Smooth muscle cell (in vitro differentiated cells): ENCODE results near the gene SIAH2. TPM values are rescaled to one million over a fixed set of nuclear protein-coding genes. Genes with fewer than 3 reads are reported as not detected.

Source experiments
- DNase-seq: peaks from one replicate; lab custom pipeline; 2025; ENCODE audit not compliant: unreplicated experiment; lab: John Stamatoyannopoulos, UW
- H2AFZ ChIP-seq: fragments of 200-600 bp; sonication (generic); 2 replicates; pipeline ENCODE4 v1.6.0; 2016; ENCODE audit warnings: antibody characterized with exemption, low read depth, mild to moderate bottlenecking
- H3F3A ChIP-seq: fragments of 200-600 bp; sonication (generic); 2 replicates; pipeline ENCODE4 v1.6.0; 2017; ENCODE audit warnings: antibody characterized with exemption, low read depth
- H3K27ac ChIP-seq: fragments of 200-600 bp; sonication (generic); 2 replicates; pipeline ENCODE4 v1.5.1; 2016; ENCODE audit warnings: low read depth, mild to moderate bottlenecking
- H3K27me3 ChIP-seq: fragments of 200-600 bp; sonication (generic); 2 replicates; pipeline ENCODE4 v1.6.1; 2016; ENCODE audit warnings: low read depth, mild to moderate bottlenecking
- H3K36me3 ChIP-seq: fragments of 200-600 bp; sonication (generic); 2 replicates; pipeline ENCODE4 v1.5.1; 2016; ENCODE audit warnings: low read depth
- H3K4me1 ChIP-seq: fragments of 200-600 bp; sonication (generic); 2 replicates; pipeline ENCODE4 v1.5.1; 2016; ENCODE audit warnings: low read depth
- H3K4me2 ChIP-seq: fragments of 200-600 bp; sonication (generic); 2 replicates; pipeline ENCODE4 v1.6.0; 2016; ENCODE audit warnings: mild to moderate bottlenecking
- H3K4me3 ChIP-seq: fragments of 200-600 bp; sonication (generic); 2 replicates; pipeline ENCODE4 v1.5.1; 2016; ENCODE audit warnings: mild to moderate bottlenecking
- H3K79me2 ChIP-seq: fragments of 200-600 bp; sonication (generic); 2 replicates; pipeline ENCODE4 v1.6.0; 2016; ENCODE audit warnings: low read depth, mild to moderate bottlenecking
- H3K9ac ChIP-seq: fragments of 200-600 bp; sonication (generic); 2 replicates; pipeline ENCODE4 v1.6.0; 2016; ENCODE audit warnings: low read depth
- H3K9me3 ChIP-seq: fragments of 200-600 bp; sonication (generic); replicated peaks from 2 replicates; pipeline ENCODE4 v1.5.1; 2016; ENCODE audit warnings: low read depth
- H4K20me1 ChIP-seq: fragments of 200-600 bp; sonication (generic); 2 replicates; pipeline ENCODE4 v1.6.0; 2016; ENCODE audit warnings: low read depth
- CTCF ChIP-seq: fragments of 200-600 bp; sonication (generic); IDR thresholded peaks from 2 replicates; pipeline ENCODE4 v1.5.1; 2017; ENCODE audit warnings: borderline replicate concordance, mild to moderate bottlenecking, antibody characterized with exemption; ENCODE audit not compliant: insufficient read depth, poor library complexity, severe bottlenecking
- WGBS: methylation state at CpG from one replicate; pipeline ENCODE4 v1.1.7; 2016; ENCODE audit warnings: low lambda C conversion rate; 5-methylcytosine and 5-hydroxymethylcytosine counted together
- polyA plus RNA-seq: library from polyadenylated mRNA; unstranded; fragments of >200 nt; fragmentation: Nextera tagmentation; extraction: Ambion mirVana; gene quantifications from 2 replicates; pipeline ENCODE4 v1.2.1, GENCODE V29; 2016
- total RNA-seq: library from RNA; depleted of rRNA; stranded (reverse); fragments of >200 nt; gene quantifications from 2 replicates; pipeline ENCODE4 v1.2.3, GENCODE V29; 2014

Gene SIAH2
- total and polyA plus RNA-seq, 2 experiments from 2014 or later = 43.9 to 44.9 TPM

- no peaks in the 10 kb centered on the region for H3K4me1 ChIP-seq
- no peak overlapping the region for H3K4me3 ChIP-seq
- 92% methylated on average over 5 of the region's 5 CpGs for WGBS
- no peak overlapping the region for H3K9ac ChIP-seq
- H3K27me3 ChIP-seq = no peaks in the 10 kb centered on the region
- TF ChIP-seq CTCF = no peak
- no peaks in the 10 kb centered on the region for H3F3A ChIP-seq
- H4K20me1 ChIP-seq = no peaks in the 10 kb centered on the region
- DNase-seq = no peak
- no peak overlapping the region for H3K27ac ChIP-seq
- H3K4me2 ChIP-seq = no peak overlapping the region
- H3K9me3 ChIP-seq = no peaks in the 10 kb centered on the region
- no peaks in the 10 kb centered on the region for H3K79me2 ChIP-seq
- H2AFZ ChIP-seq = no peak overlapping the region
- H3K36me3 ChIP-seq = no peaks in the 10 kb centered on the region
These were observed 21.2 kb upstream of the SIAH2 start for GRCh38 chr3:150783920-150784746.

- Histone ChIP-seq H3K4me3 (no peak overlapping the region), H3K9ac (no peak overlapping the region), H3K79me2 (no peaks in the 10 kb centered on the region), H2AFZ (no peak overlapping the region), H3K4me1 (no peaks in the 10 kb centered on the region), H3K9me3 (no peaks in the 10 kb centered on the region), H3F3A (no peaks in the 10 kb centered on the region), H4K20me1 (no peaks in the 10 kb centered on the region), H3K36me3 (no peaks in the 10 kb centered on the region), H3K4me2 (no peak overlapping the region), H3K27me3 (no peaks in the 10 kb centered on the region), H3K27ac (no peak overlapping the region)
- no peak for DNase-seq
- WGBS = 79% methylated on average over 1 of the region's 1 CpG
- TF ChIP-seq CTCF = no peak
These were observed 20.3 kb upstream of the SIAH2 start for GRCh38 chr3:150783316-150783715.

GRCh38 chr3:150779402-150779858, 16.5 kb upstream of the SIAH2 start:
- Histone ChIP-seq H3F3A (no peaks in the 10 kb centered on the region), H3K4me2 (no peak overlapping the region), H3K79me2 (no peaks in the 10 kb centered on the region), H3K36me3 (no peaks in the 10 kb centered on the region), H3K4me1 (no peaks in the 10 kb centered on the region), H3K4me3 (no peak overlapping the region), H3K27ac (no peak overlapping the region), H2AFZ (no peak overlapping the region), H3K9me3 (no peaks in the 10 kb centered on the region), H4K20me1 (no peaks in the 10 kb centered on the region), H3K27me3 (no peaks in the 10 kb centered on the region), H3K9ac (no peak overlapping the region)
- TF ChIP-seq CTCF = no peak
- DNase-seq = no peak
- WGBS = 93% methylated on average over 22 of the region's 22 CpGs
